Activated CD4-positive, alpha-beta T cell treated with anti-CD3 and anti-CD28 coated beads, Interleukin-2, amount 10 ng/mL, durations not matched to agents 7 days and 5 days (primary cell): ENCODE measurements around the gene OR52K2. TPM values are rescaled to one million over a fixed set of nuclear protein-coding genes. Genes with fewer than 3 reads are reported as not detected.

ENCODE experiments used
- CTCF ChIA-PET: fragments of 350-600 bp; sonication (Branson Sonifier 250); formaldehyde crosslinking; loops from one replicate; lab custom pipeline; 2021; ENCODE audit warnings: antibody characterized with exemption; lab: Charles Lee
- POLR2A ChIA-PET: fragments of 350-600 bp; sonication (Branson Sonifier 250); formaldehyde crosslinking; loops from one replicate; lab custom pipeline; 2021; ENCODE audit warnings: antibody characterized with exemption; lab: Charles Lee
- DNase-seq: peaks from one replicate; pipeline ENCODE4 v3.0.0-alpha.2; 2020
- H3K27ac Mint-ChIP-seq: one replicate; pipeline ENCODE4 v1.8.0; 2021; ENCODE audit warnings: mild to moderate bottlenecking, moderate library complexity, mixed read lengths
- H3K27me3 Mint-ChIP-seq: one replicate; pipeline ENCODE4 v1.8.0; 2021; ENCODE audit warnings: mixed read lengths
- H3K36me3 Mint-ChIP-seq: one replicate; pipeline ENCODE4 v1.8.0; 2021; ENCODE audit warnings: low read depth, mixed read lengths
- H3K4me1 Mint-ChIP-seq: one replicate; pipeline ENCODE4 v1.8.0; 2021; ENCODE audit warnings: mixed read lengths
- H3K4me3 Mint-ChIP-seq: one replicate; pipeline ENCODE4 v1.8.0; 2021; ENCODE audit warnings: mild to moderate bottlenecking, moderate library complexity, mixed read lengths
- H3K9me3 Mint-ChIP-seq: one replicate; pipeline ENCODE4 v1.8.0; 2021; ENCODE audit warnings: mixed read lengths
- total RNA-seq, 2 experiments: library from RNA; stranded (reverse); gene quantifications; one replicate each; pipeline ENCODE4 v1.2.3, GENCODE V29; 2021

The OR52K2 gene
- total RNA-seq, 2 experiments from 2014 or later: not detected

GRCh38 chr11:4491878-4492606 lies 42.9 kb downstream of the OR52K2 start:
- H3K9me3 Mint-ChIP-seq: no peaks in the 10 kb centered on the region
- ChIA-PET POLR2A (interaction anchor here (1.2 kb wide), 1 partner anchor 103 kb away, joined by 3 read pairs; no protein-coding TSS in a partner anchor), CTCF (interaction anchor here (0.6 to 5.4 kb wide), 2 partner anchors 75 to 305 kb away, joined by 4 to 33 read pairs; no protein-coding TSS in a partner anchor)
- no peaks in the 10 kb centered on the region for H3K36me3 Mint-ChIP-seq
- H3K4me3 Mint-ChIP-seq: no peak overlapping the region
- peaks cover 5% of the 10 kb centered on the region for H3K4me1 Mint-ChIP-seq
- DNase-seq: no peak
- peaks cover 19% of the 10 kb centered on the region for H3K27me3 Mint-ChIP-seq
- no peak overlapping the region for H3K27ac Mint-ChIP-seq

GRCh38 chr11:4493480-4493818 lies 44.4 kb downstream of the OR52K2 start:
- H3K36me3 Mint-ChIP-seq: no peaks in the 10 kb centered on the region
- H3K27me3 Mint-ChIP-seq: peaks cover 13% of the 10 kb centered on the region
- H3K27ac Mint-ChIP-seq: no peak overlapping the region
- DNase-seq: no peak
- no peaks in the 10 kb centered on the region for H3K9me3 Mint-ChIP-seq
- H3K4me1 Mint-ChIP-seq: peaks cover 5% of the 10 kb centered on the region
- CTCF ChIA-PET: interaction anchor here (0.6 to 5.4 kb wide), 3 partner anchors 10 to 311 kb away, joined by 4 to 33 read pairs (median 5); no protein-coding TSS in a partner anchor
- POLR2A ChIA-PET: no interaction called here
- H3K4me3 Mint-ChIP-seq: no peak overlapping the region

GRCh38 chr11:4495487-4495886 lies 46.4 kb downstream of the OR52K2 start:
- peaks cover 15% of the 10 kb centered on the region for H3K27me3 Mint-ChIP-seq
- H3K4me3 Mint-ChIP-seq: no peak overlapping the region
- H3K27ac Mint-ChIP-seq: no peak overlapping the region
- H3K36me3 Mint-ChIP-seq: no peaks in the 10 kb centered on the region
- ChIA-PET CTCF (no interaction called here), POLR2A (no interaction called here)
- no peaks in the 10 kb centered on the region for H3K9me3 Mint-ChIP-seq
- DNase-seq: no peak
- peaks cover 5% of the 10 kb centered on the region for H3K4me1 Mint-ChIP-seq

GRCh38 chr11:4495986-4496385 lies 46.9 kb downstream of the OR52K2 start:
- H3K4me3 Mint-ChIP-seq: no peak overlapping the region
- H3K27ac Mint-ChIP-seq: no peak overlapping the region
- peaks cover 17% of the 10 kb centered on the region for H3K27me3 Mint-ChIP-seq
- CTCF ChIA-PET: no interaction called here
- DNase-seq: no peak
- peaks cover 5% of the 10 kb centered on the region for H3K4me1 Mint-ChIP-seq
- POLR2A ChIA-PET: no interaction called here
- no peaks in the 10 kb centered on the region for H3K36me3 Mint-ChIP-seq
- no peaks in the 10 kb centered on the region for H3K9me3 Mint-ChIP-seq

GRCh38 chr11:4496557-4497248 lies 47.6 kb downstream of the OR52K2 start:
- peaks cover 5% of the 10 kb centered on the region for H3K4me1 Mint-ChIP-seq
- H3K27ac Mint-ChIP-seq: no peak overlapping the region
- H3K36me3 Mint-ChIP-seq: no peaks in the 10 kb centered on the region
- peaks cover 17% of the 10 kb centered on the region for H3K27me3 Mint-ChIP-seq
- no peaks in the 10 kb centered on the region for H3K9me3 Mint-ChIP-seq
- ChIA-PET POLR2A (no interaction called here), CTCF (no interaction called here)
- no peak for DNase-seq
- no peak overlapping the region for H3K4me3 Mint-ChIP-seq

Other genes with a start within 250 kb of the OR52K2 start
- gene OR52B4, start 80.9 kb upstream of the OR52K2 start, total RNA-seq: not detected
- gene TRIM21, start 55.6 kb upstream of the OR52K2 start, total RNA-seq: 10 to 100 TPM; 76.2 to 95.1 TPM
- gene OR52K1, start 33.4 kb downstream of the OR52K2 start, total RNA-seq: not detected
- not detected for gene OR52M1, start 95.9 kb downstream of the OR52K2 start, total RNA-seq
- not detected for gene OR52I2, start 132.4 kb downstream of the OR52K2 start, total RNA-seq
- not detected for gene OR52I1, start 144.7 kb downstream of the OR52K2 start, total RNA-seq
- 10 to 100 TPM; 13.4 to 15.4 TPM for gene TRIM68, start 158.9 kb downstream of the OR52K2 start, total RNA-seq
- not detected for gene OR51D1, start 188.2 kb downstream of the OR52K2 start, total RNA-seq
- not detected for gene OR51E1, start 194.7 kb downstream of the OR52K2 start, total RNA-seq
- not detected for gene OR51E2, start 248.6 kb downstream of the OR52K2 start, total RNA-seq